Measurements from ENCODE around the gene SIRPG.

SIRPG gene

GRCh38 chr20:1686151-1686748 is 28.7 kb upstream of the SIRPG start:
- DNase-seq (ENCODE audit: low read depth), result no peak
- H3K4me3 ChIP-seq (ENCODE audit: low read depth, low read length), result no peak overlapping the region
- no peak for TF ChIP-seq CTCF (conservative IDR thresholded peaks at IDR 0.05; ENCODE audit: low read depth, low read length)

- H3K4me3 ChIP-seq (ENCODE audit: low read depth, low read length), result no peak overlapping the region
- no peak for TF ChIP-seq CTCF (conservative IDR thresholded peaks at IDR 0.05; ENCODE audit: low read depth, low read length)
- DNase-seq (ENCODE audit: low read depth), result no peak
Observed at GRCh38 chr20:1685304-1686052, 27.9 kb upstream of the SIRPG start.

GRCh38 chr20:1684872-1685271 is 27.3 kb upstream of the SIRPG start:
- DNase-seq (ENCODE audit: low read depth), result no peak
- H3K4me3 ChIP-seq (ENCODE audit: low read depth, low read length), result no peak overlapping the region

GRCh38 chr20:1676650-1677049 is 19.1 kb upstream of the SIRPG start:
- DNase-seq (ENCODE audit: low read depth), result no peak
- no peak overlapping the region for H3K4me3 ChIP-seq (ENCODE audit: low read depth, low read length)
- TF ChIP-seq CTCF (conservative IDR thresholded peaks at IDR 0.05; ENCODE audit: low read depth, low read length), result no peak

More at GRCh38 chr20:1684872-1685271, 27.3 kb upstream of the SIRPG start:
- no peak for TF ChIP-seq CTCF (conservative IDR thresholded peaks at IDR 0.05; ENCODE audit: low read depth, low read length)

GRCh38 chr20:1674990-1675780 is 17.6 kb upstream of the SIRPG start:
- no peak overlapping the region for H3K4me3 ChIP-seq (ENCODE audit: low read depth, low read length)
- TF ChIP-seq CTCF (conservative IDR thresholded peaks at IDR 0.05; ENCODE audit: low read depth, low read length), result no peak
- DNase-seq (ENCODE audit: low read depth), result no peak

GRCh38 chr20:1674361-1674760 is 16.8 kb upstream of the SIRPG start:
- no peak for TF ChIP-seq CTCF (conservative IDR thresholded peaks at IDR 0.05; ENCODE audit: low read depth, low read length)
- H3K4me3 ChIP-seq (ENCODE audit: low read depth, low read length), result no peak overlapping the region
- DNase-seq (ENCODE audit: low read depth), result no peak
